GM12874 (cell line): ENCODE measurements around the gene HARS1.

Experiments
- TF ChIP-seq, protein P1 (sequence below): IDR thresholded peaks from 2 replicates; pipeline ENCODE4 v1.5.1; 2011; ENCODE audit warnings: low read depth, mild to moderate bottlenecking, control low read depth, low read length, moderate library complexity; ENCODE audit not compliant: insufficient read depth

Gene HARS1, protein sequence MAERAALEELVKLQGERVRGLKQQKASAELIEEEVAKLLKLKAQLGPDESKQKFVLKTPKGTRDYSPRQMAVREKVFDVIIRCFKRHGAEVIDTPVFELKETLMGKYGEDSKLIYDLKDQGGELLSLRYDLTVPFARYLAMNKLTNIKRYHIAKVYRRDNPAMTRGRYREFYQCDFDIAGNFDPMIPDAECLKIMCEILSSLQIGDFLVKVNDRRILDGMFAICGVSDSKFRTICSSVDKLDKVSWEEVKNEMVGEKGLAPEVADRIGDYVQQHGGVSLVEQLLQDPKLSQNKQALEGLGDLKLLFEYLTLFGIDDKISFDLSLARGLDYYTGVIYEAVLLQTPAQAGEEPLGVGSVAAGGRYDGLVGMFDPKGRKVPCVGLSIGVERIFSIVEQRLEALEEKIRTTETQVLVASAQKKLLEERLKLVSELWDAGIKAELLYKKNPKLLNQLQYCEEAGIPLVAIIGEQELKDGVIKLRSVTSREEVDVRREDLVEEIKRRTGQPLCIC

GRCh38 chr5:140690941-140691924 lies at the start of gene HARS1, which contains the start of gene HARS2:
Gene HARS1 (minus strand): TSS chr5:140691370. CDS start chr5:140691304, 66 bp downstream.
Gene HARS2 (plus strand): TSS chr5:140691455. CDS start chr5:140691649, 194 bp downstream.
- TF ChIP-seq, protein P1, sequence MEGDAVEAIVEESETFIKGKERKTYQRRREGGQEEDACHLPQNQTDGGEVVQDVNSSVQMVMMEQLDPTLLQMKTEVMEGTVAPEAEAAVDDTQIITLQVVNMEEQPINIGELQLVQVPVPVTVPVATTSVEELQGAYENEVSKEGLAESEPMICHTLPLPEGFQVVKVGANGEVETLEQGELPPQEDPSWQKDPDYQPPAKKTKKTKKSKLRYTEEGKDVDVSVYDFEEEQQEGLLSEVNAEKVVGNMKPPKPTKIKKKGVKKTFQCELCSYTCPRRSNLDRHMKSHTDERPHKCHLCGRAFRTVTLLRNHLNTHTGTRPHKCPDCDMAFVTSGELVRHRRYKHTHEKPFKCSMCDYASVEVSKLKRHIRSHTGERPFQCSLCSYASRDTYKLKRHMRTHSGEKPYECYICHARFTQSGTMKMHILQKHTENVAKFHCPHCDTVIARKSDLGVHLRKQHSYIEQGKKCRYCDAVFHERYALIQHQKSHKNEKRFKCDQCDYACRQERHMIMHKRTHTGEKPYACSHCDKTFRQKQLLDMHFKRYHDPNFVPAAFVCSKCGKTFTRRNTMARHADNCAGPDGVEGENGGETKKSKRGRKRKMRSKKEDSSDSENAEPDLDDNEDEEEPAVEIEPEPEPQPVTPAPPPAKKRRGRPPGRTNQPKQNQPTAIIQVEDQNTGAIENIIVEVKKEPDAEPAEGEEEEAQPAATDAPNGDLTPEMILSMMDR: no peak

- TF ChIP-seq, protein P1: no peak
Observed at GRCh38 chr5:140737486-140737885, 46.3 kb upstream of the HARS1 start.

GRCh38 chr5:140734354-140734753 lies 43.2 kb upstream of the HARS1 start:
- TF ChIP-seq, protein P1: no peak

- TF ChIP-seq, protein P1: no peak
Observed at GRCh38 chr5:140733098-140733497, 41.9 kb upstream of the HARS1 start.

GRCh38 chr5:140725799-140726471 lies 34.8 kb upstream of the HARS1 start:
- TF ChIP-seq, protein P1: no peak

- TF ChIP-seq, protein P1: no peak
Observed at GRCh38 chr5:140718266-140718592, 27.1 kb upstream of the HARS1 start.
